Left kidney (tissue), 2 donors: ENCODE results near the gene LDB2. TPM values are rescaled to one million over a fixed set of nuclear protein-coding genes. Genes with fewer than 3 reads are reported as not detected.

Experiments
- DNase-seq: peaks from one replicate; pipeline ENCODE4 v3.0.0-alpha.2; 2013
- polyA plus RNA-seq: library from polyadenylated mRNA; unstranded; fragments of 120-200 nt; gene quantifications from one replicate; pipeline ENCODE4 v1.2.1, GENCODE V29; 2013; ENCODE audit not compliant: insufficient read length

Gene LDB2
- polyA plus RNA-seq, 1 donor: 87.8 TPM

- no peak for DNase-seq
These were observed 410.4 kb downstream of the LDB2 start for GRCh38 chr4:16488084-16488483.

DNA sequence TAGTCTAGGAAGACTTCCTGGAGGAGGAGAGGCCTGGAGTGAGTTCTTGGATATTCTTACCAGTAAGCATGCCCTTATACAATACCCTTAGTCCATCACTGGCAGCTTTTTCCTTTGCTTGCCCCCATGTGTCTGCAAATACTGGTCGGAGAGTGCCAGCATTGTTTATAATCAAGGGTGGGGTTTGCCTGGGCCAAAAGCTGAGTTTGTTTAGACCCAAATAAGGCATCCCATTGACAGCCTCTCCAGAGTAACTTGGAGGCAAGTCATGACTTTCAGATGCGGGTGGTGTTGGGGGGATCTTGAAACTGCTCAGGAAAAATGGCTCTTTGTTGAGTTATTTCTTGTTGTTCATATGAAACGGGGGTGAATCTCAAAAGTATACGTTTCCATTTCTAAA is 413.7 kb downstream of the LDB2 start:
- DNase-seq: no peak

GRCh38 chr4:16483540-16483939 is 414.9 kb downstream of the LDB2 start:
- no peak for DNase-seq

- no peak for DNase-seq
These were observed 418.4 kb downstream of the LDB2 start for GRCh38 chr4:16480011-16480410.

- no peak for DNase-seq
These were observed 425.9 kb downstream of the LDB2 start for GRCh38 chr4:16472537-16472936.

DNA sequence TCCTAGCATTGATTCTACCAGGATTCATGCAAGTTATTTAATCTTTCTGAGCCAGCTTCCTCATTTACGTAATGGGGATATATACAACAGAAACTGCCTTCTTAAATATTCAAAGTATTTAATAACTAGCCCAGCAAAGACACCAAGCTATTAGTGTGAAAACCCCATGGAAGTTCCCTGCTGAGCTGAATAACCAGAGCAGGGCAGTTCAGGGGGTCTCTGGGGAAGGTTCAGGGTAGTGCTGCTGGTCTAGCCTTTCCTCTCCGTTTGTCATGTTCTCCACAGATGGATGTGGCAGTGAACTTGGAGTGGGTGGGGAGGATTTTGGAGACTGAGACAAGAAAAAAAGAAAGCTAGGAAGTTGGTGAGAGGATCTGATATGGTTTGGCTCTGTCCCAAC is 431.4 kb downstream of the LDB2 start:
- DNase-seq: no peak

GRCh38 chr4:16466581-16466980 is 431.9 kb downstream of the LDB2 start:
- DNase-seq: no peak

GRCh38 chr4:16464651-16465050 is 433.8 kb downstream of the LDB2 start:
- no peak for DNase-seq

DNA sequence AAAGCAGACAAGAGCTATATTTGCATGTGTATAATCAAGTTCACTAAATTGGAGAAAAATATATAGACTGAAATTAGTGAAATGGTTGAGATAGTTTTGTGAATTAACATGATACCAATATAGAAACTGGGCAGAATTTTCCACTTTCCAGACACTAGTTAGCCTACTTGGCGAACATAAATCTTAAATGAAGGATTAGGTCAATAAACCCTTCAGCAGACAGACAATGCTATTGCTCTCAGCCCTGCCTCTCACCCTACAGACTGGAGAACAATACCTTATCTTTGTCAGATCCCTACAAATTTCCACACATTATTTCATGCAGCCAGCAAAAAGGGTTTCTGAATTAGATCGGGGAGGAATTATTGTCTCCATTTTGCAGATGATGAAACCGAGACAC is 435.8 kb downstream of the LDB2 start:
- DNase-seq: no peak

DNA sequence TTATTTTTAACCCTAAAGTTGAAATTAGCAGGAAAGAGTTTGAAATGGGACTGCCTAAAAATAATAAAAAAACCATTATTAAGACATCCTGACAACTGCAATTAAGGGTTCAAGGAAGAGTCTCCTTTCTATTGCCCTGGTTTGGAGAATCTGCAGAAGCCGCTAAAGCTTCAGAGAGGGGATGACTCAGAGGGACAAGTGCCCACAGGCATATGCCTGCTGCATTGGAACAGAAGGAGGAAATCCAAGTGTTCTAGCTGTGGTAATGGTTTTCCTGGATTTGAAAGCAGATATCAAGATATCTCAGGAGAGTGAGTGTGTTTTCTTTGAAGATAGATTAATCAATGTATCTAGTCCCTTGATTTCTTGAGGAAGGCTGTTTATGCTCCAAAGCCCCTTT is 437.1 kb downstream of the LDB2 start:
- DNase-seq: no peak

- DNase-seq: no peak
These were observed 440.5 kb downstream of the LDB2 start for GRCh38 chr4:16457944-16458343.
